HG03442 (cell line): Measurements from ENCODE around the gene TRIM67.
A peak's percentile ranks its signal among the peaks of the same experiment; 100 is the strongest.

Experiments used
- ATAC-seq: cut with Tn5 transposase; IDR thresholded peaks from one replicate; pipeline ENCODE4 v1.9.1; 2021; ENCODE audit warnings: mild to moderate bottlenecking, moderate library complexity; ENCODE audit not compliant: unreplicated experiment

TRIM67 gene

GRCh38 chr1:231232870-231233734 lies 71.2 kb downstream of the TRIM67 start:
- no peak for ATAC-seq

DNA sequence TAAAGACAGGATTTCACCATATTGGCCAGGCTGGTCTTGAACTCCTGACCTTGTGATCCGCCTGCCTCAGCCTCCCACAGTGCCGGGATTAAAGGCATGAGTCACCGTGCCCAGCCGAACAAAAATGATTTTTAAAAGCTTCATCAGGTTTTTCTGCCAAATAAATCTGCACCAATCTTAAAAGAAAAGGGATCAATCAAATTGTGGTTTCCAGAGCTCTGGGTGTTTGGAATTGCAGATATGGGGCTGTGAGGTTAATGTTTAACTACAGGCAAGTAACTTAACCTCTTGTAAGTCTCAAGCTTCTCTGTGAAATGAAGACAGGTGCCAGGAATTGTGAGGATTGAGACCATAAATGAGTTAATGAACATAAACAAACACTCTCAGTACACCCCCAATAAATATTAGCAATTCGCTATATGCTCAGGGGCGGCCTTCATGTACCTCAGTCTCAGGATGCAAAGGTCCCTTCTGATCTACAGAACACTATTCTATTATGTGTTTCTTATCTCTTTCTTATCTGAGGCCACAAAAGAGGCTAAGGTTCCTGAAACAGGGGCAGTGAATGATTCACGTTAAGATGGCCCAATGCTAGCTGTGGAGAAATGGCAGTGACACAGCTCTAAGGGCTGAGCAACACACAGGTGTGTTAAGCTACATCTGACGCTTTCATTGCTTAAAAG lies 72.0 kb downstream of the TRIM67 start:
- no peak for ATAC-seq

- ATAC-seq, result no peak
Observed at GRCh38 chr1:231234506-231234905, 72.6 kb downstream of the TRIM67 start.

- no peak for ATAC-seq
Observed at GRCh38 chr1:231235526-231236207, 73.8 kb downstream of the TRIM67 start.

GRCh38 chr1:231236208-231236591 lies 74.3 kb downstream of the TRIM67 start:
- no peak for ATAC-seq

GRCh38 chr1:231236938-231237337 lies 75.1 kb downstream of the TRIM67 start:
- no peak for ATAC-seq

- no peak for ATAC-seq
Observed at GRCh38 chr1:231238298-231238697, 76.4 kb downstream of the TRIM67 start.

DNA sequence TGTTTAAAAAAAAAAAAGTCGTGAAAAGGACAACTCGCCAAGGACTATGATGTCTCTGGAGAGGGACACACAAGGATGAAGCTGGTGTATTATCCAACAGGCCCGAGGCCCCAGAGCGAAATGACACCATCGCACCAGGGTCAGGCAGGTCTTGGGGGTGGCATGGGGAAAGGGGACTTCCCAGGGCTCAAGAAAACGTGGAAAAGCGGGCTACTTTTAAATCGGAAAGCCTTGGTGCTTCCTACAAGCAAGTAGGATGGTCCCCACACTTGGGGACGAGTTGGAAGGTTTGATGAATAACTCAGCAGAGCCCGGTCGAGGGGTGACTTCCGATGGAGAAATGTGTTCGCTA lies 78.6 kb downstream of the TRIM67 start:
- no peak for ATAC-seq

GRCh38 chr1:231240883-231241735 lies 79.3 kb downstream of the TRIM67 start, which contains the start of gene GNPAT:
TSS of gene GNPAT (plus strand) at chr1:231241212. CDS start at chr1:231241379, 167 bp downstream.
- ATAC-seq, result peak; percentile 92

DNA sequence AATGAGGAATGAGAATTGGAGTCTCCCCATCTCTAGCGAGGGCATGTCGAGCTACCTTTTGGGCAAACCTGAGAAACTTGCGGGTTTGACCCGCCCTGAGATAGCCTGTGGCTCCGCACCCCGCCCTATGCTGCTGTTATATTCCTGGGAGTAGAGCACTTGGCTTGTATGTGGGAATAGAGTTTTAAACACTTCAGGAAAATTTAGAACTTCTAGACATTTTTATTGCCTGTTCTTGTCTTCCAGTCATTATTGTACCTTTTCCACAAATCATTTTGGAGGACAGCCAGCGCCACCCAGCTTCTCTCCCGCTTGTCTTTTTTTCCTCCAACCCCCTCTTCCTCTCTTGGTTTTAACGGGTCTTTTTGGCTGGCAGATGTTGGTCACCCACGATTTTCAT lies 79.9 kb downstream of the TRIM67 start:
- no peak for ATAC-seq

DNA sequence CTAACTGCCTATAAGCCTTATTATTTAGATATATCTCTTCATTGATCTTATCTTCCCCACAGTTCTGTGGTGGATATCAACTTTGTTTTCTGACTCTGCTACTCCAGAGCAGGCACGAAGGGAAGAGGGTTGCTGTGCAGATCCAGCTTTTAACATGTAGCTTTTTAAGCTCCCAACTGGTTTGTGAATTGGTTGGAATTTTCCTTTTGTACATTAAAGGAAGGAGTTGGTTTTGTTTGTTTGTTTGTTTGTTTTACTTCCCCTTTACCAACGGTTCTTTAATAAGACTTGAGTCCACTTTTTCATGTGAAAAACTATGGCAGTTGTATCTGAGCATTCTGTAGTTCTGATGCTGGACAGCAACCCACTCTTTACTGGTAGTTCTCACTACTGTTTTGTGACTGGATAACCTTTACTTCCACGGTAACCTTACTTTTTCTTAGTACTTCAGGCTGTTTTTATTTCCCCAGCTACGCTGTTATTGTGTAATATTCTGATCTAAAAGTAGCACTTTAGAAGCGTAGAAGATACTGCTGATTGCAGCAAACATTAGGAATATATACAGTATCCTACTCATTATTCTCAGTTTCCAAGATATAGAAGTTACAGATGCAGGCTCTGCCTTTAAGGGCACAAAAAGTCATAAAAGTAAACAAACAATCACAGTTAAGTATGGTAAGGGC lies 80.8 kb downstream of the TRIM67 start:
- no peak for ATAC-seq

- ATAC-seq, result no peak
Observed at GRCh38 chr1:231248778-231249177, 86.9 kb downstream of the TRIM67 start.

DNA sequence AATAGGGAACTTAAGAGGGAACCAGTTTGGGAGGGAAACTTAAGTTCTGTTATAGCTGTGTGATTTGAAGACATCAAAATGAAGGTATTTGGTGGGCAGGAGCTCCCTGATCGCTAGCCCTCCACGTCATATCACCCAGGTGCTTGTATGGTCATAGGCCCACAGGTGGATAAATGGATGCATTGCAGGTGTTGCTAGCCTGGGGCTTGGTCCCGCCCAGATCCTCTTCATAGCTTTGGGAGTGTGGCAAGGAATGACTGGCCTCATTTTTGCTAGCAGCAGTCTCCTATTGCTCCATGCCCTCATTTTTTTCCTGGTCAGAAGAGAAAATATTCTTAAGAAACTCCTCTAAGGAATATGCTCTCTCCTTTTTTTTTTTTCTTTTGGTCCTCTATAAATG lies 90.5 kb downstream of the TRIM67 start:
- ATAC-seq, result no peak

GRCh38 chr1:231260351-231260750 lies 98.5 kb downstream of the TRIM67 start:
- no peak for ATAC-seq

GRCh38 chr1:231264642-231265041 lies 102.8 kb downstream of the TRIM67 start:
- no peak for ATAC-seq

GRCh38 chr1:231265379-231265778 lies 103.5 kb downstream of the TRIM67 start:
- ATAC-seq, result no peak

- no peak for ATAC-seq
Observed at GRCh38 chr1:231266811-231267322, 105.0 kb downstream of the TRIM67 start.
